ENCODE results near the gene HECW1.

HECW1 gene

DNA sequence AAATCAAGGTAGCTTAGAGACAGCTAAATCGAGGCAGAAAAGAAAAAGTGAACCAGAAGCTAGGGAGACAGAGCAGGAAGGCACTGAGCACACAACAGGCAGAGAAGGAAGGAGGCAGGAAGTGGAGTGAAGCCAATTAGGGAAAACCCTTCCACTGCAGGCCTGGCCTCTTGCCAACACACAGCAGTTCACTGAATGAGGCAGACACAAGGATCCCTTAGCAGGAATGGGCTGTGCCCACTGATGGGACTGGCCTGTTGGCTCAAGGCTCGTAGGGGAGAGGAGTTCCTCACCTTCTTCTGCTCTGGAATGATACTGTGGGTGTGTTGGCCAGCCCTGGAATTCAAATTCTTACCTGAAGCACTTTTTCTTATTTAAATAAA lies 250.2 kb downstream of the HECW1 start:
- DNase-seq: no peak

DNA sequence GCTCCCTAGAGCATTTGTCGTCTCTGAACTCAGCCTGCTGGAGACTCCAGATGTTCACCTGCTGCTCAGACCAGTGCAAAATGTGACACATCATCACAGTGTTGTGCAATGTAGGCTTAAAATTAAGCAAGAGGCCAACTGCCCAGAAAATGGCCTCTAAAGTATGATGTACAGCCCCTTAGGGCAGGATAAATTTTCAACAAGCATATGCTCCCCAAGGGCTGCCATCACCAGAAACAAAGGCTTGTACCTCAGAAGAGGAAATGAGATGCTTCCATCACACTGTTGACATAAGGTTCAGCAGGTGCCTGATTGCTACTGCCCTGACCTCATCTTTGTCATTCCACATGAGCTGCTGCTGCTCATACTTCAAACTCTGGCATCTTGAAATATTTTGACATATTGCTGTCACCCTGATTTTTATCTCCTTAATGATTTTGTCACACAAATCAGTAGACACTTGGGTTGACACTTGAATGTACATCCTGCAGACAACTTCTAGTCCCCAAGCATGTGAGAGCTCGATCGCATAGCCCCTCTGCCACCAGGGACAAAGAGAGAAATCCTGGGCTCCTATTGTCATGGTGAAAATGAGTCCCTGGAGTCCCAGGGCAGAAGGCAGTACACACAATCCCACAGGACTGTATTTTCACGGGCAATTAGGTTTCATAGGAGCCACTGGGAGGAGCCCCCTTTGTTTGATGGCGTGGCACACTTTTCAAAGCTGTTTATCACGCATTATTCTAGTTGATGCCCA lies 250.8 kb downstream of the HECW1 start:
- no peak for DNase-seq

GRCh38 chr7:43364391-43364790 lies 251.9 kb downstream of the HECW1 start:
- no peak for DNase-seq

DNA sequence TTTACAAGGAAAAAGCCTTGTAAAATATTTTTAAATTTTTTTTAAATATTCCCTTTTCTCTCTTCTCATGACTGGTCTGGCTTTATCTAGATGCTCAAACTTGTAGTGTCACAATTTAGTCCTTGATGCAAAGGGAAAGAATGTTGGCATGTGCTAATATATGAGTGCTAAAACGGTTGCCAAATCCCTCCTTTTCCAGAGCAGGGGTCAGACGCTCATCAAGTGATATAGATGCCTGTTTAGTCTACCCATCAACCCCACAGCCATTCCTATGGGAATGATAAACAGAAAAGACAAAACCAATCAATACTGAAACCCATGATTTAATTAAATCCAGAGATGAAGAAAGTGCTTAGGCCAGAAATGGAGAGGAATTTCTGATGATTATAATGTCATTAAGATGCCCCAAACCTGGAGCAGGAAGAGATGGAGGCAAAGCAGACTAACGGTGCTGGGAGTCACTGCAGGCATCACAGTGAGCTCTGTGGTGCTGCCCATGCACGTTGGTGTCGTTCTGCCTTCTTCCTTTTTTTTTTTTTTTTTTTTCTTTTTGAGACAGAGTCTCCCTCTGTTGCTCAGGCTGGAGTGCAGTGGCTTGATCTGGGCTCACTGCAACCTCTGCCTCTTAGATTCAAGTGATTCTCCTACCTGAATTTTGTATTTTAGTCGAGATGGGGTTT lies 260.4 kb downstream of the HECW1 start:
- no peak for DNase-seq

- DNase-seq: no peak
These were observed 264.9 kb downstream of the HECW1 start for GRCh38 chr7:43377196-43377960.

- DNase-seq: no peak
These were observed 266.8 kb downstream of the HECW1 start for GRCh38 chr7:43379210-43379609.

- DNase-seq: no peak
These were observed 272.3 kb downstream of the HECW1 start for GRCh38 chr7:43384616-43385308.

DNA sequence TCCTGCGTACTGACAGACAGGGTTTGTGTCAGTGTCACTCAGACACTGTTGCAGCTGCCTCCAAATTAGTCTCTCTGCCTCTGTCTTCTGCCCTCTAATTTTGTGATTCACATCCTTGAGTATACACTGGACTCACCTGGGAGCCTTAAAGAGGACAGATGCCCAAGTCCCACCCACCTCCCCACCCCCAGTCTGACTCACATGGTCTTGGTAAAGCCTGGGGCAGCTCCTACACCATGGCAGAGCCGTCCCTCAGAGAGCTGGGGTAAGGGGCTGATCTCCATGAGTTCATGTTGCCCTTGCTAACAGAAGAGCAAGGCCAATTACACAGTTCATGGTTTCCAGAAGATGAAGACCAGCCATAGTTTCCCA lies 272.8 kb downstream of the HECW1 start:
- DNase-seq: no peak

DNA sequence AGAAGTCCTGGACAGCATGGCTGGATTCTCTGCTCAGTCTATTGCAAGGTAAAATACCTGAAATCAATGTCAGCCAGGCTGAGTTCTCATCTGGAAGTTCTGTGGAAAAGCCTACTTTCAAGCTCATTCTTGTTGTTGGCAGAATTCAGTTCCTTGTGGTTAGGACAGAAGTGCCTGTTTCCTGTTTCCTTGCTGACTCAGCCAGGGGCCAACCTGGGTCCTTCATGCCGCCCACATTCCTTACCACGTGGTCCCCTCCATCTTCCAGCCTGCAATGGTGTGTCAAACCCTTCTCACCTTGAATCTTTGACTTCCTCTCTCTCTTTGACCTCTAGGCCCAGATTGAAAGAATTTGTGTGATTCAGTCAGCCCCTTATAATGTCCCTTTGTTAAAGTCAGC lies 273.4 kb downstream of the HECW1 start:
- no peak for DNase-seq

DNA sequence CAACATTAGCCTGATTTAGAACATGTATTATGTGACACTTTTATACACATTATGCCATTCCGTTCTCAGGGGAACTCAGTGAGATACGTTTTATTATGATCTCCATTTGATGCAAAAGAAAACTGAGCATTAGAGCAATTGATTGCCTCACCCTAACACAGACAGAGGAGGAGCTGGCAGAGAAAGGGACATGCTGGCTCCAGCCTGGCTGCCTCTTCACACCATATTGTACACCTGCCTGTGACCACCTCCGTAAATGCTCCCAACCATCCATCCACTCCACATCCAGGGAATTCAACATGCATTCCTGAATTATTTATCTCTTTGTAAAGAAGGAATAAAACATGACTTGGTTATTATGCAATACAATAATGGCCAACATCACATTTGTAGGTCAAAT lies 275.5 kb downstream of the HECW1 start:
- no peak for DNase-seq

DNA sequence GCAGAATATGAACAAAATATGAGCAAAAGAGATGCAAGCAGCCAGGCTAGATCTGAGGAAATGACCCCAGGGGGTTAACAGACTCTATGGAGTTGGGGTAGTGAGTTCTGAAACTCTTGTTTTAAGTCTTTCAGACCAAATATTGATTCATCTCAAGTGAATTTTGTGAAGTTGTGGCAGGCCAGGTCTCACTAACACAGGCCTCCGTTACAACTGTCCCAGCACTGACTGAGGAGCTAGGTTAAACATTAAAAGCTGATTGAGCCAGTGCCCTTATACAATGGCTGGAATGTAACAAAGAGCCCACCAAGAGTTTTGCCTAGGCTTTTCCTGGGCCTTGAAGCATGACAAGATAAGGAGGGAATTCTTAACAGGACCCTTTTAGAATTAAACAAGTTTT lies 278.1 kb downstream of the HECW1 start:
- no peak for DNase-seq

DNA sequence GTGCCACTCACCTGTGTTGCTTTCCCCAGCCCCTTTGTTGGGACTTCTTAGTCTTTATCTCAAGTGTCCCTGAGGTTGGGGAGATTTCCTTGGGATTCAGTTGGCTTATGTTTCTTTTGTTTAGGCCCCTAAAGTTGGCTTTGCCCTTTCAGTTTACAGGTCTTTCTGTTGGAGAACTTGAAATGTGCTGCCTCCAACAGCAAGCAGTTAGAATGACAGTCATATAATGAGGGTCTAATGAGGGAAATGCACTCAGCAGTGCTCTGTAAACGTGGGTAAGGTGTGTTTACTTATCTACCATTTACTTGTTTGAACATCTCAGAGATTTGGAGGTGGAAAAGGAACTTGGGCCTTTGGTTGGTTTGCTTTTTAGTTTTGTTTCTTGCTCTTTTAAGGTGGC lies 279.1 kb downstream of the HECW1 start:
- no peak for DNase-seq

DNA sequence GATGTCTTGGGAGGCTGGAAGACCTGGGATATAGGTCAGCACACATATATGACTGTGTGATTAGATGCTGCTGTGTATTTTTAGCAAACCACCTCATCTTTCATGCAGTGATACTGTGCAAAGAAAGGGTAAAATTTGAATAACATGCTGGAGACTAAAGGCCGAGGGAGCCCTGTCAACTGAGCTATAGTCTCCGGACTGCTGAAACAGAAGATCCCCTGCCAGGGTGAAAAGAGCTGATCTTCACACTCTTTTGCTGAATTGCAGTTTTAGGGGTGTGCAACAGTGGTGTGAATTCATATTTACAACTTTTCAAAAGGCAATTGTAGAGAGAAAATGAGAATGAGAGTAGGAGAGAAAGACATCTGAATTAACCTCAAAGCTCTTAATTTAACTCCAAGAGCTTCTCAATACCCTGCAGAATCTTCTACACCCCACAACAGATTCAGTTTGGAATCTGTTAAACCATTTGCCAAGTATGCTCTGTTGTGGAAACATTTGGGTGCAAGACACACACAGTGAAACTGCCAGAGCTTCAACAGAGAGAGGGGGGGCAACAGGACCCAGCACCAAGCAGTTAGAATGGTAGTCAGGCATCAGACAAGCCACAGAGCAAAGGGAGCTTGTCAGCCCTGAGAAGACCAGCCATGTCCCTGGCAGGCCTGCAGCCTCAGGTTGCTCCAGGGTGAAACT lies 280.3 kb downstream of the HECW1 start:
- DNase-seq: no peak

DNA sequence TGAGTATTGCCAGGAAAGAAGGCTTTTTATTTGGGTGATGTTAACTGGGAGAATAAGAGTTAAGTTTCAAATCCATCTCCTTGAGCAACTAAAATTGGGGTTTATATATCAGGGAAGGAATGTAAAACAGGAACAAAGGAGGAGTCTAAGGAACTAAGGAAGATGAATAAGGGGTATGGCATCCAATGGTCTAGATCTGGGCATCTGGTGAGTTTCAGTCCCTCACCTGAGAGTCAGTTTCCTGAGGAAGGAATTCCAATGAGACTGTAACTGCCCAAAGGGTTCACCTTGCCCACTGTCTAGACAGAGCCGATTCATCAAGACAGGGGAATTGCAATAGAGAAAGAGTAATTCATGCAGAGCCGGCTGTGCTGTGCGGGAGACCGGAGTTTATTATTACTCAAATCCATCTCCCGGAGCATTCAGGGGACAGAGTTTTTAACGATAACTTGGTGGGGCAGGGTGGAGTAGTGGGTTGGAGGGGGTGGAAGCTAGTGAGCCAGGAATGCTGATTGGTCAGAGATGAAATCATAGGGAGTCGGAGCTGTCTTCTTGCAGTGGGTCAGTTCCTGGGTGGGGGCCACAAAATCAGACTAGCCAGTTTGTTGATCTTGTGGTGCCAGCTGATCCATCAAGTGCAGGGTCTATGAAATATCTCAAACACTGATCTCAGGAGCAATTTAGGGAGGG lies 282.1 kb downstream of the HECW1 start:
- DNase-seq: no peak

DNA sequence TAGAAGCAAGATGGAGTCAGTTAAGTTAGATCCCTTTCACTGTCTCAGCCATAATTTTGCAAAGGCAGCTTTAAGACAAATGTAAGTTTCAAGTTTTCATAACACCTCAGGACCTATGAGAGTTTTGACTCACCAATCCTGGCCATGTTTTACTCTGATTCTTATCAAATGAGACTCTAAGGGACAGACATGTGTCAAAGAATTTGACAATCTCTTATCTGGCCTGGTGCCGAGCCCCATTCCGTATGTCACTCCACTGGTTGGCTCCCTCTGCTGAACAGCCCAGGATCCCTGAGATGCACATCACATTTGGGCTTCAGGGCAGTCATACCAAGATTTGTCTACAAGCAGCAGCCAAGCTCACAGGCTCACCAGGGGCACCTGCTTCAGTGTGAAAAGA lies 282.9 kb downstream of the HECW1 start:
- DNase-seq: no peak

GRCh38 chr7:43396187-43396740 lies 283.8 kb downstream of the HECW1 start:
- DNase-seq: no peak

DNA sequence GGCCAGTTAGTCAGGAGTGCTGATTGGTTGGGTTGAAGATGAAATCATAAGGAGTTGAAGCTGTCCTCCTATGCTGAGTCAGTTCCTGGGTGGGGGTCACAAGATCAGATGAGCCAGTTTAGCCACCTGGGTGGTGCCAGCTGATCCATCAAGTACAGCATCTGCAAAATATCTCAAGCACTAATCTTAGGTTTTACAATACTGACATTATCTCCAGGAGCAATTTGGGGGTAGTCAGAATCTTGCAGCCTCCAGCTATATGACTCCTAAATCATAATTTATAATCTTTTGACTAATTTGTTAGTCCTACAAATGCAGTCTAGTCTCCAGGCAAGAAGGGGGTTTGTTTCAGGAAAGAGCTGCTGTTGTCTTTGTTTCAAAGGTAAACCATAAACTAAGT lies 286.4 kb downstream of the HECW1 start:
- no peak for DNase-seq

DNA sequence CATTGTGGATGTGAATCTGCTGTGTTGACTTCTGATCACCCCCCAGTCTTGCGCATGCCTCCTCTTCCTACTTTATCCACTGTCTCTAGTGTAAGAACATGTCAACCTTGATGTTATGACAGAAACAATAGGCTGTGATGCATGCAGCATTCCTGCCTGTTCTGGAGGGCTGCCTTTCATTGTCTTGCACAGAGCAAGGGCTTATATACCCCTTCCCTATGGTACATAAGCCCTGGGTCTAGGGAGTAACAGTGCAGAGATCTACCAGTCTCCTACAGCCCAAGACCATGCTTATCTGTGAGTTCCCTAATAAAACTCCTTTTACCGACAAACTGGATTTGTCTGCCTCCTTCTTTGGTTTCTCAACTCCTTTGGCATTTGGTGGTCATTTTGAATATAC lies 293.5 kb downstream of the HECW1 start:
- no peak for DNase-seq

DNA sequence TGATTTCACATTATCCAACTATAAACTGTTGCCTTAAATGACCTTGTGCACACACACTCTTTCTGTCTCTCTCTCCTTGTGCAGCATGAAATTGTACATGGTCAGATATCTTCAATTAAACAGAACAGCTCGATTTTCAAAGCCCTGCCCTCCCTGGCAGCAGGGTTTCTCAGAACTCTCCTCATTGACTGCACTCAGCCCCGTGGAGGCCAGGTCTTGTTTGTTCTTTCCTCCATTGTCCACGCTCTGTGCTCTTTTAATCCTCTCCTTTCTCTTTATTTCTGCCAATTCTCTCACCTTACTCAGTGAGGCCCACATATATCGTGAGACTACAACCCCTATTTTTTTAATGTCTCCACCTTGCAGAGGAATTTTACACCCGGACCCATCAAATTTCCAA lies 294.5 kb downstream of the HECW1 start:
- DNase-seq: no peak

DNA sequence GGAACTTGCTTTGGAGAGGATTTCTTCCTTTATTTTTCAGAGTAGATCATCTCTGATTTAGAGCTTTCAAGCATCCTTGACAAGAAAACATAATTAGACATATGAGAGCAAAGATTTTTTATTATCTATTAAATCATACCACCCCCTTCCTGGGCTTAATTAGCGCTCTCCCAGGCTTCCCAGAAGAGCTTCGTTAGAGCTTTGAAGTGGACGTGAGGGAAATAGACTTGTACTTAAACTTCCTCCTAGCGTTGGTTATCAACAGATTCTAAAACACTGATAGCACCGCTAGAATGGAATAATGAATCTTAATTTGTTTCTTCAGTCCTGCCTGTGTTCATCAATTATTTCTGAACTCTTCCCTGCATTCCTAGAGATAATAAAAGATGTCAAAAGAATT lies 296.5 kb downstream of the HECW1 start:
- no peak for DNase-seq

Data from nucleus accumbens (tissue), 56 donors.